Activated CD8-positive, alpha-beta memory T cell treated with anti-CD3 and anti-CD28 coated beads for 36 hours (primary cell): Measurements from ENCODE around the gene TMOD4. TPM values are rescaled to one million over a fixed set of nuclear protein-coding genes. Genes with fewer than 3 reads are reported as not detected.

Experiments used
- CTCF ChIA-PET: fragments of 350-600 bp; sonication (Branson Sonifier 250); formaldehyde crosslinking; loops from one replicate; lab custom pipeline; 2021; ENCODE audit warnings: antibody characterized with exemption; lab: Charles Lee
- POLR2A ChIA-PET: fragments of 350-600 bp; sonication (Branson Sonifier 250); formaldehyde crosslinking; loops from one replicate; lab custom pipeline; 2021; ENCODE audit warnings: antibody characterized with exemption; lab: Charles Lee
- total RNA-seq, 2 experiments: library from RNA; stranded (reverse); gene quantifications; one replicate each; pipeline ENCODE4 v1.2.3, GENCODE V29; 2021

TMOD4 gene
- total RNA-seq, 2 experiments from 2014 or later = 0.78 to 2.1 TPM

DNA sequence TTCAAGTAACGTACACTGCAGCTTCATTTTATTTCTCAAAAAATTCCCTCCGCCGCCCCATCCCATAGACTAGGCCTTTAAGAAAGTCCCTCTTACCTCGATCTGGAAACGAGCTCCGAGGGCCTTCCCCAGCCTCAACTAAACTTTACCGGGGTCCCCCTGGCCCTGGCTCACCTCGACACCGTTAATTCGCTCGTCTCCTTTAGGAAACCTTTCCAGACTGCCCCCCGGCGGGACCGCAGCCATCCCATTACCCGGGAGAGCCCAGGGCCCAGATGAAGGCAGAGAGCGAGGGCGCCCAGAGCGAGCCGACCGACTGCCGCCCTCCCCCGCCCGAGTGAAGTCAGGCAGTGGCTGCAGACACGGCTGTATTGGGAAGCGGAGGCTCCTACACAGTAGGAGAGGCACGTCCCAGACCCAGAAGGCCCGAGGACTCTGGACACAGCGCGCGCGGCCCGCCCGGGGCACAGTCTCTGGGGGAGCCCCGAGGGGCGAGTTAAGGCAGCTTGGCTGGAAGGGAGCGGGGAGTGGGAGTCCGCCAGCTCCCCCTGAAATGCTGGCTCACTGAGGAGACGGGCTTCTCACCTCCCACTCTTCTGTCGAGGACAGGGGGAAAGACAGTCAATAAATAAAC, 44.0 kb downstream of the TMOD4 start:
- CTCF ChIA-PET = interaction anchor here (0.8 to 1.5 kb wide), 2 partner anchors 14 to 32 kb away, joined by 3 to 12 read pairs; no protein-coding TSS in a partner anchor
- POLR2A ChIA-PET = interaction anchor here (0.7 kb wide), 1 partner anchor 15 kb away, joined by 3 read pairs; no protein-coding TSS in a partner anchor

- ChIA-PET CTCF (interaction anchor here (0.6 to 1.5 kb wide), 5 partner anchors 14 to 170 kb away, joined by 3 to 12 read pairs (median 3); partner anchors contain the start of gene TNFAIP8L2), POLR2A (interaction anchor here (0.7 to 0.9 kb wide), 2 partner anchors 16 to 19 kb away, joined by 3 to 4 read pairs; no protein-coding TSS in a partner anchor)
Observed at GRCh38 chr1:151130987-151131586, 44.7 kb downstream of the TMOD4 start.

DNA sequence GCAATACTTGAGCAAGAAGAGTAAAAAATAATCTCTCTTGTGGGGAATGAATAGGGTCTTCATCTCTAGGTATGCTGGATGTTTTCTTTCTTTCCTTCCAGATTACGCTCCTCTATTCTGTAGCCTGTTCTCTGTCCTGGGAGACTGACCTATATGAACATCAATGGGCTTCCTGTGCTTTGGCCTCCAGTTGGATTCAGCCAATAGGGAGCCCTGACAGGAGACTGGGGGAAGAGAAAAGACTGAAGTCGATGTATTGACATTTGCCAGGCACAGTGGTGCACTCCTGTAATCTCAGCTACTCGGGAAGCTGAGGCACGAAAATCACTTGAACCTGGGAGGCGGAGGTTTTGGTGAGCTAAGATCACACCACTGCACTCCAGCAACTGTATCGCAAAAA, 47.0 kb downstream of the TMOD4 start:
- ChIA-PET POLR2A (interaction anchor here (0.6 kb wide), 1 partner anchor 13 kb away, joined by 10 read pairs; no protein-coding TSS in a partner anchor), CTCF (interaction anchor here (0.6 to 1.3 kb wide), 2 partner anchors 42 to 99 kb away, joined by 3 to 4 read pairs; no protein-coding TSS in a partner anchor)

GRCh38 chr1:151124763-151125403, 50.9 kb downstream of the TMOD4 start:
- POLR2A ChIA-PET = no interaction called here
- CTCF ChIA-PET = interaction anchor here (0.5 to 0.7 kb wide), 5 partner anchors 18 to 921 kb away, joined by 3 to 4 read pairs (median 3); no protein-coding TSS in a partner anchor

Other genes with a start within 250 kb of the TMOD4 start
- 10 to 100 TPM; 44.0 to 44.2 TPM for gene SETDB1, start 249.6 kb downstream of the TMOD4 start, total RNA-seq
- gene CERS2, start 201.1 kb downstream of the TMOD4 start, total RNA-seq = 100 to 1,000 TPM; 210 to 218 TPM
- under 1 TPM; 0.10 to 0.15 TPM for gene ANXA9, start 193.7 kb downstream of the TMOD4 start, total RNA-seq
- 1 to 10 TPM; 4.8 to 5.7 TPM for gene MINDY1, start 169.1 kb downstream of the TMOD4 start, total RNA-seq
- gene PRUNE1, start 167.5 kb downstream of the TMOD4 start, total RNA-seq = 10 to 100 TPM; 14.5 to 14.9 TPM
- 1 to 10 TPM in 1 of 2 experiments, under 1 TPM in 1; 0.90 to 1.5 TPM for gene BNIPL, start 139.4 kb downstream of the TMOD4 start, total RNA-seq
- gene C1orf56, start 128.2 kb downstream of the TMOD4 start, total RNA-seq = 1 to 10 TPM; 1.7 to 1.8 TPM
- 100 to 1,000 TPM; 177 to 178 TPM for gene CDC42SE1, start 116.4 kb downstream of the TMOD4 start, total RNA-seq
- gene MLLT11, start 115.6 kb downstream of the TMOD4 start, total RNA-seq = 1 to 10 TPM; 4.0 to 4.4 TPM
- gene GABPB2, start 105.2 kb downstream of the TMOD4 start, total RNA-seq = 10 to 100 TPM; 15.7 to 17.4 TPM
- 1 to 10 TPM; 1.9 to 2.5 TPM for gene SEMA6C, start 29.4 kb downstream of the TMOD4 start, total RNA-seq
- gene TNFAIP8L2, start 19.3 kb downstream of the TMOD4 start, total RNA-seq = 10 to 100 TPM; 25.7 to 26.6 TPM
- gene LYSMD1, start 10.1 kb downstream of the TMOD4 start, total RNA-seq = 1 to 10 TPM; 4.3 to 4.7 TPM
- gene SCNM1, start 9.8 kb downstream of the TMOD4 start, total RNA-seq = 10 to 100 TPM; 83.4 to 87.2 TPM
- gene VPS72, start 14.2 kb upstream of the TMOD4 start, total RNA-seq = 10 to 100 TPM; 73.5 to 80.3 TPM
- 10 to 100 TPM; 74.7 to 78.6 TPM for gene PIP5K1A, start 22.6 kb upstream of the TMOD4 start, total RNA-seq
- gene PSMD4, start 78.8 kb upstream of the TMOD4 start, total RNA-seq = 100 to 1,000 TPM; 239 to 258 TPM
- gene ZNF687, start 106.3 kb upstream of the TMOD4 start, total RNA-seq = 10 to 100 TPM; 21.6 to 22.2 TPM
- gene PI4KB, start 151.4 kb upstream of the TMOD4 start, total RNA-seq = 10 to 100 TPM; 51.6 to 57.4 TPM
- 10 to 100 TPM; 65.5 to 73.3 TPM for gene RFX5, start 171.3 kb upstream of the TMOD4 start, total RNA-seq
- not detected for gene SELENBP1, start 196.7 kb upstream of the TMOD4 start, total RNA-seq
- gene PSMB4, start 223.6 kb upstream of the TMOD4 start, total RNA-seq = 100 to 1,000 TPM; 448 to 472 TPM